SK-N-MC (cell line): Measurements from ENCODE around the gene UBXN6.

ENCODE experiments used
- EZH2 ChIP-seq: fragments of 200-600 bp; sonication (generic); IDR thresholded peaks from one replicate; pipeline ENCODE4 v1.6.1; 2017; ENCODE audit warnings: antibody characterized with exemption
- FOXP2 ChIP-seq: optimal IDR thresholded peaks from 2 replicates; pipeline ENCODE3; 2011; ENCODE audit warnings: mild to moderate bottlenecking, moderate library complexity; ENCODE audit not compliant: insufficient read depth; ENCODE audit errors: extremely low read length, control extremely low read depth
- POLR2AphosphoS5 ChIP-seq: IDR thresholded peaks from 2 replicates; pipeline ENCODE4 v1.6.1; 2012; ENCODE audit warnings: mild to moderate bottlenecking, low read depth, low read length, borderline replicate concordance

DNA sequence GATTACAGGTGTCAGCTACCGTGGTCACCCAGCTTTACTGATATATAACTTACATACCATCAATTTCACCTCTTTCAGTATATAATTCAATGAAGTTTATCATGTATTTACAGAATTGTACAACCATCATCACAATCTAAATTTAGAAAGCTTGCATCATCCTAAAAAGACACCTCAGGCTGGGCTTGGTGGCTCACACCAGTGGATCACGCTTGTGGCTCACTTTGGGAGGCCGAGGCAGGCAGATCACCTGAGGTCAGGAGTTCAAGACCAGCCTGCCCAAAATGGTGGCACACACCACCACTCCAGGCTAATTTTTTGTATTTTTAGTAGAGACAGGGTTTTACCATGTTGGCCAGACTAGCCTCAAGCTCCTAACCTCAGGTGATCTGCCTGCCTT is 10.2 kb upstream of the UBXN6 start:
- TF ChIP-seq EZH2 (no peak), POLR2AphosphoS5 (no peak), FOXP2 (no peak)
